BE2C (cell line): ENCODE results near the gene CACNA2D2.

ENCODE experiments used
- DNase-seq: peaks from one replicate; pipeline ENCODE4 v3.0.0-alpha.2; 2020
- H3K27me3 ChIP-seq: fragments of 250-450 bp; sonication (Bioruptor Pico); 2 replicates; pipeline ENCODE4 v1.5.1; 2020; ENCODE audit warnings: mild to moderate bottlenecking
- H3K36me3 ChIP-seq: fragments of 250-450 bp; sonication (Bioruptor Pico); 2 replicates; pipeline ENCODE4 v1.5.1; 2020; ENCODE audit warnings: mild to moderate bottlenecking
- H3K4me1 ChIP-seq: fragments of 250-450 bp; sonication (Bioruptor Pico); 2 replicates; pipeline ENCODE4 v1.5.1; 2020
- H3K4me3 ChIP-seq: 2 replicates; pipeline ENCODE4 v1.5.1; 2011; ENCODE audit warnings: low read depth, low read length
- H3K9me3 ChIP-seq: fragments of 250-450 bp; sonication (Bioruptor Pico); 2 replicates; pipeline ENCODE4 v1.5.1; 2020
- CTCF ChIP-seq: IDR thresholded peaks from 2 replicates; pipeline ENCODE4 v1.5.1; 2012; ENCODE audit warnings: mild to moderate bottlenecking, low read depth, low read length

The CACNA2D2 gene

GRCh38 chr3:50316657-50317242, 186.7 kb downstream of the CACNA2D2 start:
- TF ChIP-seq CTCF = no peak
- Histone ChIP-seq H3K4me3 (no peak overlapping the region), H3K4me1 (no peaks in the 10 kb centered on the region; the same call in none of the 2 replicates), H3K27me3 (no peaks in the 10 kb centered on the region), H3K9me3 (no peaks in the 10 kb centered on the region), H3K36me3 (peaks cover 17% of the 10 kb centered on the region)
- DNase-seq = no peak

GRCh38 chr3:50314816-50315215, 188.6 kb downstream of the CACNA2D2 start:
- peaks cover 14% of the 10 kb centered on the region for H3K36me3 ChIP-seq
- no peak for DNase-seq
- TF ChIP-seq CTCF = no peak
- H3K4me1 ChIP-seq = no peaks in the 10 kb centered on the region
- no peaks in the 10 kb centered on the region for H3K9me3 ChIP-seq
- no peaks in the 10 kb centered on the region for H3K27me3 ChIP-seq
- no peak overlapping the region for H3K4me3 ChIP-seq

GRCh38 chr3:50314342-50314741, 189.1 kb downstream of the CACNA2D2 start:
- no peak for DNase-seq
- peaks cover 9% of the 10 kb centered on the region for H3K36me3 ChIP-seq
- H3K4me3 ChIP-seq = no peak overlapping the region

More at GRCh38 chr3:50314342-50314741, 189.1 kb downstream of the CACNA2D2 start:
- H3K9me3 ChIP-seq = no peaks in the 10 kb centered on the region
- no peak for TF ChIP-seq CTCF
- no peaks in the 10 kb centered on the region for H3K4me1 ChIP-seq
- H3K27me3 ChIP-seq = no peaks in the 10 kb centered on the region
